HG02798 (cell line): ENCODE measurements around the gene RNASE8.

ENCODE experiments used
- ATAC-seq: cut with Tn5 transposase; IDR thresholded peaks from one replicate; pipeline ENCODE4 v1.9.1; 2021; ENCODE audit warnings: mild to moderate bottlenecking; ENCODE audit not compliant: unreplicated experiment, poor library complexity

The RNASE8 gene

DNA sequence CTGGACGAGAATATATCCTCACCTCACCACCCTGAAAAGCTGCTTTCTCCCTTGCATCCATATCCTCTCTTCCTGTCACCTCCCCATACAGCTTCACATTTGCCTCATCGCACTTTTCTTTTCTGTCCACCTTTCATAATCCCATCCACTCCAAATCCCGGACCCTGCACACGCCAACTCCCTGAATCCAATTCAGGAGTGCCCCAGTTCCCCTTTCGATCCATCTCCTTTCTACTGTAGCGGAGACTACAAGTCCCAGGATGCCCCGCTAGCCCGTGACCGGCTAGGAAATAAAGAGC is 45.7 kb downstream of the RNASE8 start:
- no peak for ATAC-seq

GRCh38 chr14:21103710-21104447 is 46.3 kb downstream of the RNASE8 start:
- peak; percentile 94 for ATAC-seq

DNA sequence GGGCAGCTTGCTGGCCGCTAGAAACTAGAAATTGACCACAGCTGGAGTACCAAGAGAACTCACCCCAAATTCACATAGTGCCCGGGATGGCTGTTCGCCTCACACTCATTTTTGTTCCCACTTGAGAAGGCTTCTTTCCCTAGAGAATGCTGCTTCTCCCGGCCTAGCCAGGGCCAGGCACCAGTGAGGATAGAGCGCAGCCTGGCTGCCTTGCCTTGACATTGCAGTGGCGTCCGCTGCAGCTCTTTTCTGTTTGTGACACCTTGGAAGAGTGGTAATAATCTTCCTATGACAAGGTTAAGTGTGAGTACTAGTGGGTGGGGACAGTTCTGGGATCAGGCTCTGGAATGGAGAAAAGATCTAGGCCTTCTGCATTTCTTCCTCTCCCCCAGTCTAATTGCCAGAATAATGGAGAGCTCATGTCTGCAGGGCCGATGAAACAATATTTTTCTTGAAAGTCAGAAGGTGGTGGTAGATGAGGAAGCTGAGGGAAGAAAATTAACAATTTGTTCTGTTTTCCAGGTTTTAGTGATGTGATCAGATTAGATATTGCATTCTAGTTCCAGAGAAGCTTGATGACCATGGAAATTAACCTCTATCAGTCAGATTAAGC is 46.9 kb downstream of the RNASE8 start:
- peak; percentile 40 for ATAC-seq

GRCh38 chr14:21105095-21105494 is 47.5 kb downstream of the RNASE8 start:
- no peak for ATAC-seq

DNA sequence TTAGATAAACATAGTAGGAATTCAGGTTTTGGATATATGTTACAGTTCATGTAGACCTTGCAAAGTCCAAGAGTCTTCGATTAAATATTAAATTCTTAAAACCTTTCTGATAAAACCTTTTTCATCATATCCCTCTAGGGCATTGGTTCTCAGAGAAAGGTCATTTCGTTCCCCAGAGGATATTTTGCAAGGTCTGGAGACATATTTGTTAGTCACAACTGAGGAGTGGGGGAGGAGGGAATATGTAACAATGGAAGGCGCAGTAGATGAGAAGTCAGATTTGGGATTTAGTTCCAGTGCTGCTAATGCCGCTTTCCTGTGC is 48.5 kb downstream of the RNASE8 start:
- ATAC-seq, result no peak

DNA sequence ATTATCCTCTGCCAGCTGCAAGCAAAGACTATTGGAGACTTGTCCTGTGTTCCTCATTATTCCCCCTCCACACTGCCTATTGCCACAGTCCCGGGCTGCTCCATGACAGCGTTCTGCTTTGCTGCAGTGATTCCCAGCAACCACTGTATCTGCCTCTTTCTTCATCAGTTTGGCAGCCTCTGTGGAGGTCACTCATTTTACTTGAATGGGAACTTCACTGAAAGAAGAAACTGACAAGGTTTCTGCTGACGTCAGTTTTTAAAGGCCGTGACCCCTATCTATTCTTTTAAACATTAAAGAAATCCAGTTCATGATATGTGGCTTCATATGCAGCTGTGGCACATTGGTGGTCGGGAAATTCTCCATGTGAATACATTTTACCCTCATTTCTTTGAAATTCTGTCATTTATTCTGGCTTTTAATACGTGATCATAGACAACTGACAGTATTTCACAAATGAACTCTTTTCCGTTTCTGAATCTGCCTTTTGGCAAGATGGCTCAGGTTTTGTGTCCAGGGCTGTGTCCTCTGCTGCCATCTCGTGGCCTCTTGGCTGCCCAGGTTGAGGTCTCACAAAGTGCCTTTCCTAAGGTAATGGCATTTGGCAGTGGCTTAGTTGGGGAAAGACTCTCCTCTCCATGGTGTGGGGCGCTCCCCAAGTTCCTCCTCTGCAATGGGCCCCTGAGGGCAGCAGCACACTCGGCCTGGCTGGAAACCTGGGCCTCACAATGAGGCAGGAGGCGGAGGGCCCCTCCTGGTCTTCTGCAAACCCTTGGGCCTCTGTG is 49.1 kb downstream of the RNASE8 start:
- no peak for ATAC-seq

DNA sequence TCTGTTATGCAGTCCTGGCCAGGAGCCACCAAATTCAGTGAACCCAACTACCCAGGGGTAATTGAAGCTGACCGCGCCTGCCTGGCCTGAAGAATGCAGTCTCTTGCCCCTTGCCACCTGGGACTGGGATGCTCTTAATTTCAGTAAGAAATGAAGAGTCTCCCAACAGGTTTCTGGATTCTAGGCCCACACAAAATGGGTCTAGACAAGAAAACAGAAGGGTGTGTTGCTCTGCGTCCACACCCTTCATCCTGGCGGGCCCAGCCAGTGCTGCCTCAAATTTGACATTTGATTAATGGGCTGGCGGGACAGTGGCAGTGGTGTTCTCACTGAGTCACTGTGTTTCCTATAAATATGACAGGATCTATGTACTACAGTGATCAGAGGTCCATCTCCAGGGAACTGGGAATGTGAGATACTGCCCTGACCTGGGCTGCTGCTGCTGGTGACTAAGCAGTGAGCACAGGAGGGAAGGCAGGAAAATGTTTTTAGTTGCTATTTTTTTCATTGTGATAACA is 49.7 kb downstream of the RNASE8 start:
- ATAC-seq, result no peak
